Glomerular endothelial cell (primary cell): ENCODE data around the gene GRM4. TPM values are rescaled to one million over a fixed set of nuclear protein-coding genes. Genes with fewer than 3 reads are reported as not detected.

ENCODE experiments used
- DNase-seq: peaks from one replicate; pipeline ENCODE4 v3.0.0-alpha.2; 2011; ENCODE audit warnings: low read depth, low spot score; ENCODE audit errors: extremely low read depth
- total RNA-seq: library from RNA; depleted of rRNA; stranded (reverse); fragments of >200 nt; gene quantifications from 2 replicates; pipeline ENCODE4 v1.2.3, GENCODE V29; 2015

The GRM4 gene
- total RNA-seq, 1 donor from 2014 or later: not detected

DNA sequence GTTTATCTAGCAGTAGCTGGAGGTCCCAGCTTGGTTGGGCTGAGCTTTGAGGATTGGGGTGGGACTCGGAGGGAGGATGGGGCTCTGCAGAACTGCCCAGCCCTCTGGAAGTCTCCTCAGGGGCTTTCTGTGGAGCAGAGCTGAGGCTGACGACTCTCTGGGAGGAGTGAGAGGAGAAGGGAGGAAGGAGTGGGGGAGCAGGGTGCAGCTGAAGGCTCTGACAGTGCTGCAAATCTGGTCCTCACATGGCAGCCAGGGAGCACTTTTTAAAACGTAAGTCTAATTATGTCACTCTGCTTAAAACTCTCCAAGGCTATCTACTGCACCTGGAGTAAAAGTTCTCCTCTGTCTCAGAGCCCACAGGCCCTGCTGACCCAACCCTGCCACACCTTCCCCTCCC is 32.4 kb downstream of the GRM4 start:
- DNase-seq: no peak

DNA sequence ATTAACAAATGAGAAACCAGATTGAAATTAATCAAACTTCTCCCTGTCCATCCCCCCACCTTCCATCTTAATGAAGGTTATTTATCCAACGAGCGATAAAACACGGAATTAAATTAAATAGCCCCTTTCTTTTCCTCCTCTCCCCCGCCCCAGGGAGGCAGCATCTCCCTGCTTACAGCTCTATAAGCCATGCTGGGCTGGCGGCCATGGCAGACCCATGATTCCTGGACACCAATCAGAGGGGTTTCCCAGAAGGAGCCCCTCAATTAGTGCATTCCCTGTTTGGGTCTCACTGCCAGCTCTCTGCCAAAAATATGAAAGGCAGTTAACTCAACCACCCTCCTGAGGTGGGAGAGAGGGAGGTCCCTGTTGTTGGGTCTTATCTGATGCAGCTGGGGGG is 33.8 kb downstream of the GRM4 start:
- no peak for DNase-seq

DNA sequence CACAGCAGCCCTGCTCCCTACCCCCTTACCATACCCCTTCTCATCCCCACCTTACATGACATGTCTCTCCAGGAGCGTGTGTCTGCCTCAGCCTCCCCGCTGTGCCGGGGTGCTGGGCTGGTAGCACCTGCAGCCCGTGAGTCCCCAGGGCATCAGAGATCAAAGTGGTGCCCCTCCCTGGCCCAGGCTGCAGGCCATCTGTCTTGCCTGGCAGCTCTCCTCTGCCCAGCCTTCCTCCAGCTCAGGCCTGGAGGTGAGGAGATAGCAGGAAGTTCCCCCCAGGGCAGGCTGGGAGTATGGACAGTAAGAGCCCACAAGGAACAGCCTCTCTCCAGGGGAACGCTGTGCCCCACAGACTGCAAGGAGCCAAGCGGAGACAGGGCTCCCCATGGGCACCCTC is 35.3 kb downstream of the GRM4 start:
- no peak for DNase-seq

DNA sequence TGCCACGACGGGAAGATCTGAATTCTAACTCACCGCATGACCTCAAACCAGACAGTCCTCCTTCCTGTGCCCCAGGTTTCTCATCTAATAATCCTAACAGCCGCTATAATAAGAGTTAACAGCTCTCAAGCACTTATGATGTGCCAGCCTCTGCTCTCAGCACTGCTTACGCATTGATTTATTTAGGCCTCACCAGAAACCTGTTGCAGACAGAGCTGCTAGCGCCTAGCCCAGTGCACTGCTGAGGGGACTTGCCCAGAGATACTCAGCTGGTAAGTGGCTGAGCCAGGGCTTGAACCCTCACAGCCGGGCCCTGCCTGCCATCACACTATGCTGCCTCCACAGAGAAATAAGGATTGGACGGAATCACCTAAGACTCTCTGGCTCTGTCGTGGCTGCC is 37.7 kb downstream of the GRM4 start:
- DNase-seq: no peak

DNA sequence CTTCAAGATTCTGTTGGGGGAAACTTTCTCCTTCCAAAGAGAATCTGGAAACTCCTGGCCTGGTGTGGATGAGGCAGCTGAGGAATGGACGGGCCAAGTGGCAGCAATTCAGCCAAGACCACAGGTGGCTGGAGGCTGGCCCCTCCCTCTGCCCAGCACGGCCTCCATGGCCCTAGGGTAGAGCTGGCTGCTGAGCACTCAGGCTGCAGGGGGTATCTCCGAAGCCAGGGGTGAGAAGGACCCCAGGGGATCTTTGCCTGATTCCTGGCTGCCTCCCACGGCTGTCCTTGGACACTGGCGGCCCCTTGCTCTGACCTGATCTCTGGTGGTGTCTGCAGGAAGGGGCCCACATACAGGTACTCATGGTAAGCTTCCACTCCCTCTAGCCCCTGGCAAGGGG is 39.0 kb downstream of the GRM4 start:
- no peak for DNase-seq

DNA sequence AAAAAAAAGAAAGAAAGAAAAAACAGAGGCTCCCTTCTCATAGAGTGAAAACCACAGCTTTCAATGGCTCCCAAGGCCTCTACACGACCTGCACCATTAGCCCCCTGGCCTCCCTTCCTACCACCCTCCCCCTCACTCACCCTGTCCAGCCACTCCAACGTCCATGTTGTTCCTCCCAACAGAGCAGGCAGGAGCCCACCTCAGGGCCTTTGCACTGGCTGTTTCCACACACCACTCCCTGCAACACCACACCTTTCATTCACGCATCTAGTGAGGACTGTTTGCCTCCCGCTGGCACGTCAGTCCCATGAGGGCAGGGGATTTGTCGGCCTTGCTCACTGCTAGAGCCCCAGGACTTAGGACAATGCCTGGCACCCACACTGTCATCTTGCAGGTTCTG is 39.5 kb downstream of the GRM4 start:
- DNase-seq: no peak

DNA sequence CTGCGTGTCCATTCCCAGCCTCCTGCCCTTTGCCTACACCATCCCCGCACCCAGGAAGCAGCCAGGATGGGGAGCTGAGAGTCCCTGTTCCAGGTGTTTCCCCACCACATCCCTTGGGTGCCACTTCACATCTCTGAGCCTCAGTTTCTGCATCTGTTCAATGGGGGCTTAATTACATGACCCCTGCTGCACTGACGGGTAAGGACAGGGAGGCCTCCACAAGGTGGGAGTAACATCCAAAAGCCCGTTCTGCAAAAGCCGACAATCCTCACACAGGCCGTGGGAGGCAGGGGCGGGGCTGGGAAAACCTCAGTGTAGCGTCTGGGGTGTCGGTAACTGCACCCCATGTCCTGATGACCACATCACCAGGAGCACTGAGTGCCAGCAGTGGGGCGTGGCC is 41.3 kb downstream of the GRM4 start:
- no peak for DNase-seq

DNA sequence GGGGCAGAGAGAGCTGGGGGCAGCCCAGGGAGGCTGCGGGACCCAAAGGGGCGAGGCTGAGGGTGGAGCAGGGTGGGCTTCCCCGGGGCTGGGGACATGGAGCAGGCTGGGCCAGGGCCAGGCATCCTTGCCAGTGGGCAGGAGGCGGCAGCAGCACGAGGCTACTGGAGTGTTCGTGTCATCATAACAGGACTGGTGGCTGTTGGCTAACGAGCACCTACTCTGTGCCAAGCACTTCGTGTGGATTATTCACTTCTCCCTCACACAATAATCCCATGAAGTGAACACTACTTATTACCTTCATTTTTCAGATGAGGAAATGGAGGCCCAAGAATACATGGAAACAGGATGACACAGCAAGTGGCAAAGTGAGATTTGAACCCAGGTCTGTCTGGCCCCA is 41.7 kb downstream of the GRM4 start:
- no peak for DNase-seq

DNA sequence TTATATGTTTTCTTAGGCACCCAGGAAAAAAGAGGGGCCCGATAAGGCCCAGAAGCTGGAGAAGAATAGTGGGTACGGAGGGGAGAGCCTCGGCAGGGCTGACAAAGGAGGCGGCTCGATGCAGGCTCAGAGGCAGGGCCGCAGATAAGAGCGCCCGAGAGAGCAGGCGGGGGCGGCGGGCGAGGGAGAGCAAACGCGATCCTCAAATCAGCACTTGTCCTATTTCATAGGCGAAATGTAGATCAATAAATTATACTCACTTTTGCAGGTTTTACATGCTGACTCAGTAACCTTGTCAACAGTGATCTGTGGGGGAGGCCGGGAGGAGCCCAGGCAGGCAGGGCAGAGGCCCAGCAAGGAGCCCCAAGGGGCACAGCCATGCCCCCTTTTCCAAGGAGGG is 42.6 kb downstream of the GRM4 start:
- DNase-seq: no peak

DNA sequence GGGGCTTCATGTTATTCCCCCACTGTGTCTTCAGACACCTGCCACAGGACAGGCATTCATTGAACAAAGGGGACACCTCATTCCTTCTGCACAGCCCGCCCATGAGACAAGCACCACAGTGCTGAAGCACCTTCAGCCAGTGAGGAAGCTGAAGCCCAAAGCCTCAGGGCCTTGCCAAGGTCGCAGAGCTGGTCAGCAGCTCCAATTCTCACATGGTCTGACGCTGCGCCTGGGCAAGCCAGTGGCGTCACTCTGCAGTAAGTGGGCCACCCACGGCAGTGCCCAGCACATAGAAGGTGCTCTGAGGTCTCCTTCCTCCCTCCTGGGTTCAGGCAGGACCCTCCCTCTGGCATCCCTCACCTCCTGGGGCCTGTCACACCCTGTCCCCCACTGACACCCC is 43.2 kb downstream of the GRM4 start:
- no peak for DNase-seq

DNA sequence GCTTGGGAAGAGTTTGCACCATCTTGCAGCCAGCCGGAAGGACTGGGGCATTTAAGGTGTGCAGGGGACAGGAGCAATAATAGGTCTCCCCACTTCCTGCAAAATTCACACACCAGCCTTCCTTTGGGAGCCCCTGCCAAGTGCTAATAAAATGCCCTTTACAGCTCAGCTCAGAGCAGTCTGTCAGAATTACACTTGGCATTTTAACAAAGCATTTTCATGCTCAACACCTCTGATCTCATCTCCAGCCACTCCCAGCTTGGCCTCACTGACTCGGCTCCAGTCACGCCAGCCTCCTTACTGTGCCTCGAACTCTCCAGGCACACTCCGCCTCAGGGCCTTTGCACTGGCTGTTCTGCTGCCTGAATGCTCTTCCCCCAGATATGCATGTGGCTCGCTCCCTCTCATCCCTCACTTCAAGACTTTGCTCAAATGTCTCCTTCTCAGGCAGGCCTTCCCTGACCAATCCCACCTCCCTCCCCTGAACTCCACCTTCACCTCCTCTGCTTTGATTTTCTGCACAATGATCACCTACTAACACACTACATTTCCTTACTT is 43.7 kb downstream of the GRM4 start:
- no peak for DNase-seq

DNA sequence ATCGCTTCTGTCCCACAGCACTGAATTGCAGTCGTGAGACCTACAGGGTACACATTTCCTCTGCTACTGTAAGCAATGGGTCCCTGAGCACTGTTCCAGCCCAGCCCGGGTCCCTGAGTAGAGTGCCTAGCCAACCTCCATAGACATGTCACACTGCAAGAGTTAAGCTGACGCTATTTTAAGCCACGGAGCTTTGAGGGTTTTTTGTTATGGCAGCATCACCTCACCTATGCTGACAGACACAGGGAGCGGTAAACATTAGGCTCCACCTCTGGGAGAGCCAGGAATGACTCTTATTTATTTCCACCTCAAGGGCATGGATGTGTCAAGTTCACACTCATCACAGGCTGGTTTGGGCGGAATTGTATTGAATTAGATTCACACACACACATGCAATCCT is 45.1 kb downstream of the GRM4 start:
- DNase-seq: no peak

DNA sequence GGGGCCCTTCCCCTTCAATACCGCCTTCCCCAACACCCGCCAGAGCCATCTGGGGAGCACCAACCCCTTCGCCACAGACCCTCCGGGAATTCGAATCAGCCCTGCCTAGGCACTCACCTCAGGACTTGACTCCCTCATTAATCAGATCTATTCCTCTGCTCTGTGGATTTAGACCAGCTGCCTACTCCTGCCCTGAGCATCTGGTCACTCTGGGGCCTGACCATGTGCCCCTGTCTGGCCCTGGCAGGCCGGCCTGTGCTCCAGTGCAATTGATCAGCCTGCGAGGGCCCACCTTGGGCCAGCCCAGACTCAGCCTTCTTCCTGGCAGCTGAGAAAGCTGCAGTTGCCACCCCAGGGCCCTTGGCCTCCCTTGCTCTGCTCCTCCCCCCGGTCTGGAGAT is 46.0 kb downstream of the GRM4 start:
- DNase-seq: no peak

DNA sequence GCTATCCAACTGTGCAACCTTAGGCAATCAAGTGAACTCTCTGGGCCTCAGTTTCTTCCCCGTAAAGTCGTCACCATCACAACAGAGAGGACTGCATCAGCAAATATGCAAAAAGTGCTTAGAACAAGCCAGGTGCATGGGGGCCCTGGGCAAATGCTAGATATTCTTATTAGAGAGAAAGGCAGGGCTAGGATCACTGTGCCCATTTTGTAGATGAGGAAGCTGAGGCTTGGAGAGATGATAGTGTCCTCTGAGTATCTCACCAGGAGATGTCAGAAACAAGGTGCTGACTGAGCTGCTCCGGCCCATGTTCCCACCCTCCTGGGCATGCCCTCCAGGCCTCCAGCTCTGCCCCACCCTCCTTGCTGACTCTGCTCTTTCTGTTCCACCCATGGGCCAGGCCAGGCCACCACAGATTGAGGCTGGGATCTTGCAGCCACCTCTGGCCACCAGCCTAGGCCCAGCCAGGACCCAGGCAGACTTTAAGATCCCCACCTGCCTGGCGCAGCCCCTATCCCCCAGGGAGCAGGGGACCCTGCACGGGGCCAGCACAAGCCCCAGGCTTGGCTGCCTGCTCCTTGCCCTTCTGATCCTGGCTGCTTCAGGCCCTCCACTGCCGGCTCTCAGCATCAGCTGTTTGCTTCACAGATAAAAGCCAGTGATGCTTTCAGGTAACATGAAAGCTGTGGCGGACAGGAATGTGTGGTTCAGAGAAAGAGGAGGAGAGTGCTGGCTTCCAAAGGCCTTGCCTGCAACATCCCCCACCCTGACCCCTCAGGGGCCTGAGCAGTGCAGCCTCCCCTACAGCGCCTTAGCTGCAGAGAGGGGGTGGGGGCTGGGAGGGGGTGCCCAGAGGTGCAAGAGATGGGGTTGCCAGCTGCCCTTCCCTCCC is 47.6 kb downstream of the GRM4 start:
- DNase-seq: no peak

DNA sequence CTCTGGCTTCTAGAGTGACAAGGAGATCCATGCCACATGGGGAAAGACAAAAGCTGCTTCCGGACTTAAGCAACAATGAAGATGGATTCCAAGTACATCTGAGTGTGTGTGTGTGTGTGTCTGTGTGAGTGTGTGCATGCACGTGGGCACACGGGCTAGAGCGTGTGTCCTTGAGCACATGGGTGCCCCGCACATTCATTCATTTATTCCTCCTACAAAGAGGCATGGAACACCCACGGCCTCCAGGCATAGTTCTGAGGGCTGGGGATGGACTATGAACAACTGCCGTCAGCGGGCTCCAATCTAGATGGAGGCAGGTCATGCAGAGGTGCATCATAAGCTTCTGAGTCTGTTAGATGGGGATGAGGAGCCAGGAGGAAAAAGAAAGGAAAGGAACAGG is 49.1 kb downstream of the GRM4 start:
- no peak for DNase-seq

DNA sequence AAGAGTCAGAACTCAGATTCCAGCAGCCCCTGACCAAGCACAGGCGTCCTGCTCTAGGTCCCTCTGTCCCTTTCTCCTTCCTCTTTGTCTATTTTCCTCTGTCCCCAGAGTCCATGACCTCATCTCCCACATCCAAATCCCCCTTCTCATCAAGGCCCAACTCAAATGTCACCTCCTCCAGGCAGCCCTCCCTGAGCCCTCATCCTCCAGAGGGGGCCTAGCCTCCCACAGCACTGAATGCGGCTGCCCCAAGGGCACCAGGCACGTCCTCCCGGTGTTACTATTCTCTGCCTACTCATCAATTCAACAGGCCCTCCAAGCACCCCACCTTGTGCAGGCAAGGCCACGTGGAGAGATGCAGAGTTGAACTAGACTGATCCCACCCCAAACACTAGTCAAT is 49.7 kb downstream of the GRM4 start:
- no peak for DNase-seq

DNA sequence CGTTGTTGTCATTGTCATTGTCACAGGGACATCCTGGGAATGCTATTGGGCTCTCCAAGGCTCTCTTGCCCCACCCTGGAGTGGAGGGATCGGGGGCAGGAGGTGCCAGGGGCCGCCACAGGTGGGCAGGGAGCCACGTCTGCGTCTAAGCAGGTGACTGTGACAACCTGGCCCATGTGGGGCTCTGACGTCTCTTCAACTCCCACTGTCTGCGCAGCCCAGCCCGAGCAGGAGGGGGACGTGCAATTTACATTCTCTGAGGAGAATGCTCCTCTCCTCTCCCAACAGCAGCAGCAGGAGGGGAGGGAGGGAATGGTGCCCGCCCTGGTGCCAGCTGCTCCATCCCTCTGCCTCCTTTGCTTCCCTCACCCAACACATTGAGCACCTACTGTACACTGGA is 50.1 kb downstream of the GRM4 start:
- no peak for DNase-seq

DNA sequence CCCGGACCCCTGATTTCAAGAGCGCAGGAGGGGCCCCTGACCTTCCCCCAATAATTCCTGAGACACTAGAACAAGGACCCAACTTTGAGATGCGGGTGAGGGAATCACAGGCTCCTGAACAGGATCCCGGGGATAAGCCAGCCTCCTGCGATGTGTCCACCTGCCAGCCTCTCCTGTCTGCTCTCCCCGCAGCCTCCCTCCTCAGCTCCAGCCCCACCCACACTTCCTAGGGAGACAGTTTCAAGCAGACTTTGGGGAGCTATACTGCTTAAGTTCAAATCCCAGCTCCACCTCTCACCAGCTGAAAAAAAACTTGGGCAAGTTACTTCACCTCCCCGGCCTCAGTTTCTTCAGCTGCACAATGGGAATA is 50.8 kb downstream of the GRM4 start:
- no peak for DNase-seq

DNA sequence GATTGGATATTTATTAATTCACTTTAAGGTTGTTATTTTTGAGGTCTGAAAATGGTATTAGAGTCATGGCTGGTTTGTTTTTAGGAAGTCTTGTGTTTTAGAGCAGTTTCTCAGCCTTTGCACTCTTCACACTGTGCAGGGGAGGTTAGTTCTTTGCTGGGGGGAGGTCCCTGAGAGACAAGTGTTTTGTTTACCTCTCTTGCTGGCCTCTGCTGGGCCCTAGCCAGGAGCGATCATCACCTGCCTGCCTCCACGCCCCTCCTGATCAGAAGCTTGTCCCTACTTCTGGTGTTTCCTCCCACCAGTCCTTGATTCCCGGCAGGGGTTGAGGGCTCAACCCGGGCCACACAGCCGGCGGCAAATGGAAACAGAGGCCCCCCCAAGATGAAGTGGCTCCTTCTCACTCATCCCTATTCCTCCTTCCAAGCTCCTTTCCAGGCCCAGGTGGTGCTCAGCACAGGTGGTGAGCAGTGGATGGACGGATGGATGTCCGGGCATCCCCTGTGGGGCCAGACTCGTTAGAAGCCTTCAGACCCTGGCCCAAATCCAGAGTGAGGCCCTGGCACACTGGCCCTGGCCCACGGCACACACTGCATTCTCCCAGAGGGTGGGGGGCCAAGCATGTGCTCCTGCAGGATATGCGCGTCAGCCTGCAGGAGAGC is 51.3 kb downstream of the GRM4 start:
- no peak for DNase-seq

DNA sequence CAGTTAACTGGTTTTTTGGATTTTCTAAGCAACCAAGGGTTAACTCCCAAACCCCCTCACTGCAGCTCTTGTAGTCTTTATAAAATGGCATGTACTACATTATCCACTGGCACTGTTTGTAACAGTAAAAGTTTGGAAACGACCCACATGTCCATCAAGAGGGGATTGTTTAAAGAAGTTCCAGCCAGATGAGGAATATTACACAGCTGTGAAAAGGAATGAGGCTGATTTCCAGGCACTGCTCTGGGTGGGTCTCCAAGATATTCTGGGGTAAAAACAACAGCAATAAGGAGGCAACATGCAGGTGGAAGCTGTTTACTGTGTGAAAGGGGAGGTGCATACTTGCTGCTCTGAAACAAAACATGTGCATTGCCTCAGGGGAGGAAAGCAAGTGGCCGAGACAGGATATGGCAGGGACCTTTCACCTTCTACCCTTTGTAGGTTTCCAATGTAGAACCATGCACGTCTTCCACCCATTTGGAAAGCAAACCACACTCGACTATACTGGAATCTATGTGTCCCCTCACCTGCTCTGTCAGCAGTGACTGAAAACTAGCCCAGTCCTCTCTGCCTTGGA is 51.9 kb downstream of the GRM4 start:
- DNase-seq: no peak

DNA sequence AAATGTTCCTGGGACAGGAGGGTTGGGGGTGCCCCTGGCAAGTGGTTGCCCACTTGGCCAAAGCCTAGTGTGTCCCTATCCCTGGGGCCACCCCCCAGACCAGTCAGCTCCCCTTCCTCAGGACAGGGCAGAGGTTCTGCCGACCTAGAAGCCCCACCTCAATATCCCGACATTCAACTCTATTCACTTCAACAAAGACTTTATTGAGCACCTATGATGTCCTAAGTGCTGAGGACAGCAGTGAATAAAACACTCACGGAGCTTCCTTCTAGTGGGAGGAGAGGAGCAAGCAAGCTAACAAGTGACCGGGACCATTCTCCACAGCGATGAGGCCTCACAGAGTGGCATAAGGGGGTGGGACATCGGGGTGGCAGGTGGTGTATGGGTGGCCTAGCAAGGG is 52.7 kb downstream of the GRM4 start:
- no peak for DNase-seq

DNA sequence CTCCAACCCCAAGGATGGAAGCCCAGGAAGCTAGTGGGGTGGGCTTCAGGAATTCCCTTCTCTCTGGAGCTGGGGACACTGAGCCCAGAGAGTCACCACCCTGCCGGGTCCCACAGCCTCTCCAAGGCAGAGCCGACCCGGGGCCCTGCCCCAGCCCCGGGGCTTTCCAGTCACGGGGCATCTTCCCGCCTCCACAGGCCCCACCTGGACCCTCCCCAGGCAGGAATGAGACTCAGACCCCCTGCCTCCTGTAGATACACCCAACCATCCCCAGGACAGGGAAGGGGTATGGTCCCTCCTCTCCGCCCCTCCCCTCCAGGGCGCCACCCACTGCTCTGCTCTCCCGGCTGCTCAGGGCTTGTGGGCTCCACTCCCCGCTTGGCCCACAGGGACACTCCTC is 53.3 kb downstream of the GRM4 start:
- DNase-seq: no peak
